WTC11 (cell line): ENCODE results near the gene PAK1.

ENCODE experiments used
- ELF4 ChIP-seq: sonication (generic); formaldehyde crosslinking; IDR thresholded peaks from 2 replicates; pipeline ENCODE4 v1.8.1; 2022; ENCODE audit warnings: low read depth, mild to moderate bottlenecking, moderate library complexity, missing genetic modification reagents
- IRF2 ChIP-seq: sonication (generic); formaldehyde crosslinking; IDR thresholded peaks from 2 replicates; pipeline ENCODE4 v1.8.0; 2022; ENCODE audit warnings: low read depth, missing genetic modification reagents, borderline replicate concordance
- NR2C2 ChIP-seq: sonication (generic); formaldehyde crosslinking; IDR thresholded peaks from 2 replicates; pipeline ENCODE4 v1.8.0; 2022; ENCODE audit warnings: mild to moderate bottlenecking, missing genetic modification reagents
- SP1 ChIP-seq: sonication (generic); formaldehyde crosslinking; conservative IDR thresholded peaks from 2 replicates; pipeline ENCODE4 v1.8.1; 2022; ENCODE audit warnings: missing genetic modification reagents
- TF ChIP-seq, protein P1 (sequence below): sonication (generic); formaldehyde crosslinking; IDR thresholded peaks from 2 replicates; pipeline ENCODE4 v1.8.0; 2022; ENCODE audit warnings: mild to moderate bottlenecking, missing genetic modification reagents
- TF ChIP-seq, protein P2 (sequence below): fragments of 200-600 bp; IDR thresholded peaks from 2 replicates; pipeline ENCODE4 v1.8.0; 2022; ENCODE audit warnings: antibody characterized with exemption
- TF ChIP-seq, protein P3 (sequence below): sonication (generic); formaldehyde crosslinking; IDR thresholded peaks from 2 replicates; pipeline ENCODE4 v1.8.1; 2023; ENCODE audit warnings: mild to moderate bottlenecking, missing genetic modification reagents, moderate library complexity
- TF ChIP-seq, protein P4 (sequence below): sonication (generic); formaldehyde crosslinking; IDR thresholded peaks from 2 replicates; pipeline ENCODE4 v1.8.1; 2023; ENCODE audit warnings: mild to moderate bottlenecking, moderate library complexity, missing genetic modification reagents
- TF ChIP-seq, protein P5 (sequence below): sonication (generic); formaldehyde crosslinking; conservative IDR thresholded peaks from 2 replicates; pipeline ENCODE4 v1.8.1; 2022; ENCODE audit warnings: mild to moderate bottlenecking, missing genetic modification reagents
- TF ChIP-seq, protein P6 (sequence below): sonication (generic); formaldehyde crosslinking; IDR thresholded peaks from 2 replicates; pipeline ENCODE4 v1.8.1; 2022; ENCODE audit warnings: missing genetic modification reagents, borderline replicate concordance
- TF ChIP-seq, protein P7 (sequence below): fragments of 250-450 bp; sonication (Bioruptor Pico); IDR thresholded peaks from 2 replicates; pipeline ENCODE4 v1.9.0; 2021; ENCODE audit warnings: mild to moderate bottlenecking
- TF ChIP-seq, protein P8 (sequence below): sonication (generic); formaldehyde crosslinking; IDR thresholded peaks from 2 replicates; pipeline ENCODE4 v1.8.1; 2022; ENCODE audit warnings: mild to moderate bottlenecking, moderate library complexity, missing genetic modification reagents

DNA sequence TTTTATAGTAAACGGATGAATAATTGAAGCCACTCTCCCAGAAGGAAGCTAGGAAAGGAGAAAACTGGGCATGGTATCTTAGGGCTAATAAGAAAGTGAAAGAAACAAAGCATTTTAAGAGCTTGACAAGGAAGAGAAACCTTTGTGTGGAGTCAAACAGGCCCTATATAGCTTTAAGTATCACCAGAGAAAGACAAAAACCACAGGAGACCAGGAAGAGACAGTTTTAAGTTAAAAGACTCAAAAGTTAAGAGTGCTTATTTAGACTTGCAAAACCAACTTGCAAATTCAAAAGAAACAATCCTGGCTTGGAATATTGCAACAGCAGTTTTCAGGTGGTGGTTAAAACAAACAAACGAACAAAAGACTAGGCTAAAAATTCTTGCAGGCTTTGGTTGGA is 3.4 kb downstream of the PAK1 start:
- TF ChIP-seq, protein P1, sequence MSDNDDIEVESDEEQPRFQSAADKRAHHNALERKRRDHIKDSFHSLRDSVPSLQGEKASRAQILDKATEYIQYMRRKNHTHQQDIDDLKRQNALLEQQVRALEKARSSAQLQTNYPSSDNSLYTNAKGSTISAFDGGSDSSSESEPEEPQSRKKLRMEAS (CRISPR knock-in tag), result no peak
- TF ChIP-seq, protein P2, sequence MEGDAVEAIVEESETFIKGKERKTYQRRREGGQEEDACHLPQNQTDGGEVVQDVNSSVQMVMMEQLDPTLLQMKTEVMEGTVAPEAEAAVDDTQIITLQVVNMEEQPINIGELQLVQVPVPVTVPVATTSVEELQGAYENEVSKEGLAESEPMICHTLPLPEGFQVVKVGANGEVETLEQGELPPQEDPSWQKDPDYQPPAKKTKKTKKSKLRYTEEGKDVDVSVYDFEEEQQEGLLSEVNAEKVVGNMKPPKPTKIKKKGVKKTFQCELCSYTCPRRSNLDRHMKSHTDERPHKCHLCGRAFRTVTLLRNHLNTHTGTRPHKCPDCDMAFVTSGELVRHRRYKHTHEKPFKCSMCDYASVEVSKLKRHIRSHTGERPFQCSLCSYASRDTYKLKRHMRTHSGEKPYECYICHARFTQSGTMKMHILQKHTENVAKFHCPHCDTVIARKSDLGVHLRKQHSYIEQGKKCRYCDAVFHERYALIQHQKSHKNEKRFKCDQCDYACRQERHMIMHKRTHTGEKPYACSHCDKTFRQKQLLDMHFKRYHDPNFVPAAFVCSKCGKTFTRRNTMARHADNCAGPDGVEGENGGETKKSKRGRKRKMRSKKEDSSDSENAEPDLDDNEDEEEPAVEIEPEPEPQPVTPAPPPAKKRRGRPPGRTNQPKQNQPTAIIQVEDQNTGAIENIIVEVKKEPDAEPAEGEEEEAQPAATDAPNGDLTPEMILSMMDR, result no peak
- TF ChIP-seq IRF2 (CRISPR knock-in tag) (no peak), SP1 (CRISPR knock-in tag) (no peak), NR2C2 (CRISPR knock-in tag) (no peak), ELF4 (CRISPR knock-in tag) (no peak)
- TF ChIP-seq, protein P3, sequence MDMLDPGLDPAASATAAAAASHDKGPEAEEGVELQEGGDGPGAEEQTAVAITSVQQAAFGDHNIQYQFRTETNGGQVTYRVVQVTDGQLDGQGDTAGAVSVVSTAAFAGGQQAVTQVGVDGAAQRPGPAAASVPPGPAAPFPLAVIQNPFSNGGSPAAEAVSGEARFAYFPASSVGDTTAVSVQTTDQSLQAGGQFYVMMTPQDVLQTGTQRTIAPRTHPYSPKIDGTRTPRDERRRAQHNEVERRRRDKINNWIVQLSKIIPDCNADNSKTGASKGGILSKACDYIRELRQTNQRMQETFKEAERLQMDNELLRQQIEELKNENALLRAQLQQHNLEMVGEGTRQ (CRISPR knock-in tag), result no peak
- TF ChIP-seq, protein P4, sequence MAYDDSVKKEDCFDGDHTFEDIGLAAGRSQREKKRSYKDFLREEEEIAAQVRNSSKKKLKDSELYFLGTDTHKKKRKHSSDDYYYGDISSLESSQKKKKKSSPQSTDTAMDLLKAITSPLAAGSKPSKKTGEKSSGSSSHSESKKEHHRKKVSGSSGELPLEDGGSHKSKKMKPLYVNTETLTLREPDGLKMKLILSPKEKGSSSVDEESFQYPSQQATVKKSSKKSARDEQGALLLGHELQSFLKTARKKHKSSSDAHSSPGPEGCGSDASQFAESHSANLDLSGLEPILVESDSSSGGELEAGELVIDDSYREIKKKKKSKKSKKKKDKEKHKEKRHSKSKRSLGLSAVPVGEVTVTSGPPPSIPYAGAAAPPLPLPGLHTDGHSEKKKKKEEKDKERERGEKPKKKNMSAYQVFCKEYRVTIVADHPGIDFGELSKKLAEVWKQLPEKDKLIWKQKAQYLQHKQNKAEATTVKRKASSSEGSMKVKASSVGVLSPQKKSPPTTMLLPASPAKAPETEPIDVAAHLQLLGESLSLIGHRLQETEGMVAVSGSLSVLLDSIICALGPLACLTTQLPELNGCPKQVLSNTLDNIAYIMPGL, result no peak
- TF ChIP-seq, protein P5, sequence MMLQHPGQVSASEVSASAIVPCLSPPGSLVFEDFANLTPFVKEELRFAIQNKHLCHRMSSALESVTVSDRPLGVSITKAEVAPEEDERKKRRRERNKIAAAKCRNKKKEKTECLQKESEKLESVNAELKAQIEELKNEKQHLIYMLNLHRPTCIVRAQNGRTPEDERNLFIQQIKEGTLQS (CRISPR knock-in tag), result no peak
- TF ChIP-seq, protein P6, sequence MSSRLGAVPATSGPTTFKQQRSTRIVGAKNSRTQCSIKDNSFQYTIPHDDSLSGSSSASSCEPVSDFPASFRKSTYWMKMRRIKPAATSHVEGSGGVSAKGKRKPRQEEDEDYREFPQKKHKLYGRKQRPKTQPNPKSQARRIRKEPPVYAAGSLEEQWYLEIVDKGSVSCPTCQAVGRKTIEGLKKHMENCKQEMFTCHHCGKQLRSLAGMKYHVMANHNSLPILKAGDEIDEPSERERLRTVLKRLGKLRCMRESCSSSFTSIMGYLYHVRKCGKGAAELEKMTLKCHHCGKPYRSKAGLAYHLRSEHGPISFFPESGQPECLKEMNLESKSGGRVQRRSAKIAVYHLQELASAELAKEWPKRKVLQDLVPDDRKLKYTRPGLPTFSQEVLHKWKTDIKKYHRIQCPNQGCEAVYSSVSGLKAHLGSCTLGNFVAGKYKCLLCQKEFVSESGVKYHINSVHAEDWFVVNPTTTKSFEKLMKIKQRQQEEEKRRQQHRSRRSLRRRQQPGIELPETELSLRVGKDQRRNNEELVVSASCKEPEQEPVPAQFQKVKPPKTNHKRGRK (CRISPR knock-in tag), result no peak
- TF ChIP-seq, protein P7, sequence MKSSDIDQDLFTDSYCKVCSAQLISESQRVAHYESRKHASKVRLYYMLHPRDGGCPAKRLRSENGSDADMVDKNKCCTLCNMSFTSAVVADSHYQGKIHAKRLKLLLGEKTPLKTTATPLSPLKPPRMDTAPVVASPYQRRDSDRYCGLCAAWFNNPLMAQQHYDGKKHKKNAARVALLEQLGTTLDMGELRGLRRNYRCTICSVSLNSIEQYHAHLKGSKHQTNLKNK (CRISPR knock-in tag), result no peak
- TF ChIP-seq, protein P8, sequence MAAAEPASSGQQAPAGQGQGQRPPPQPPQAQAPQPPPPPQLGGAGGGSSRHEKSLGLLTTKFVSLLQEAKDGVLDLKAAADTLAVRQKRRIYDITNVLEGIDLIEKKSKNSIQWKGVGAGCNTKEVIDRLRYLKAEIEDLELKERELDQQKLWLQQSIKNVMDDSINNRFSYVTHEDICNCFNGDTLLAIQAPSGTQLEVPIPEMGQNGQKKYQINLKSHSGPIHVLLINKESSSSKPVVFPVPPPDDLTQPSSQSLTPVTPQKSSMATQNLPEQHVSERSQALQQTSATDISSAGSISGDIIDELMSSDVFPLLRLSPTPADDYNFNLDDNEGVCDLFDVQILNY, result no peak
